SK-N-SH (cell line): ENCODE data around the gene AP2A2. TPM values are rescaled to one million over a fixed set of nuclear protein-coding genes. Genes with fewer than 3 reads are reported as not detected.
A peak's percentile ranks its signal among the peaks of the same experiment; 100 is the strongest.

Source experiments
- CTCF ChIA-PET: fragments of 300-600, 350-600 bp; formaldehyde crosslinking; extraction: SDS; loops from one replicate; lab custom pipeline; 2021; lab: Yijun Ruan, JAX
- POLR2A ChIA-PET: fragments of 350-600 bp; sonication (Branson Sonifier 250); formaldehyde crosslinking; extraction: SDS; loops from one replicate; lab custom pipeline; 2020; ENCODE audit warnings: antibody characterized with exemption, inconsistent platforms; lab: Yijun Ruan, JAX
- DNase-seq: peaks from one replicate; pipeline ENCODE4 v3.0.0; 2012
- H2AFZ ChIP-seq: fragments of 200-600 bp; sonication (generic); 2 replicates; pipeline ENCODE4 v1.8.1; 2016; ENCODE audit warnings: antibody characterized with exemption, mild to moderate bottlenecking, low read depth
- H3F3A ChIP-seq: fragments of 200-600 bp; sonication (generic); replicated peaks from 2 replicates; pipeline ENCODE3; 2016; ENCODE audit warnings: antibody characterized with exemption, mild to moderate bottlenecking; ENCODE audit not compliant: insufficient read depth
- H3K27ac ChIP-seq, 2 experiments: fragments of 200-500 bp in 1 of 2; fragments of 200-600 bp in 1 of 2; sonication (Bioruptor generic) in 1 of 2; sonication (generic), shearing (Covaris generic) in 1 of 2; 2 replicates each; pipeline versions ENCODE4 v1.5.1 to v1.6.1; 2014 to 2016; ENCODE audit warnings: low read depth in 2 of 2, inconsistent platforms in 1 of 2, low read length in 1 of 2, mild to moderate bottlenecking in 1 of 2, mixed read lengths in 1 of 2
- H3K27me3 ChIP-seq: fragments of 200-600 bp; sonication (generic), shearing (Covaris generic); 2 replicates; pipeline ENCODE4 v1.6.1; 2016; ENCODE audit warnings: mixed run types; ENCODE audit not compliant: insufficient read depth
- H3K36me3 ChIP-seq, 2 experiments: fragments of 200-500 bp in 1 of 2; fragments of 200-600 bp in 1 of 2; sonication (Bioruptor generic) in 1 of 2; sonication (generic) in 1 of 2; replicated peaks in 1 of 2; 2 replicates each; pipeline versions ENCODE3 to v1.5.1; 2014 to 2016; ENCODE audit warnings: low read length in 1 of 2, mild to moderate bottlenecking in 1 of 2; ENCODE audit not compliant: insufficient read depth in 2 of 2, control insufficient read depth in 1 of 2
- H3K4me1 ChIP-seq, 2 experiments: fragments of 200-500 bp in 1 of 2; fragments of 200-600 bp in 1 of 2; sonication (Bioruptor generic) in 1 of 2; sonication (generic), shearing (Covaris generic) in 1 of 2; 2 replicates each; pipeline versions ENCODE4 v1.5.1 to v1.6.1; 2014 to 2016; ENCODE audit warnings: low read depth in 1 of 2, low read length in 1 of 2, mixed run types in 1 of 2; ENCODE audit not compliant: insufficient read depth in 2 of 2, control insufficient read depth in 1 of 2
- H3K4me2 ChIP-seq: fragments of 200-600 bp; sonication (generic), shearing (Covaris generic); 2 replicates; pipeline ENCODE4 v1.6.1; 2017; ENCODE audit warnings: mixed run types
- H3K4me3 ChIP-seq, 2 experiments: fragments of 200-500 bp in 1 of 2; fragments of 200-600 bp in 1 of 2; sonication (Bioruptor generic) in 1 of 2; sonication (generic), shearing (Covaris generic) in 1 of 2; 2 replicates each; pipeline versions ENCODE4 v1.5.1 to v1.8.1; 2014 to 2016; ENCODE audit warnings: low read depth in 2 of 2, inconsistent platforms in 1 of 2, low read length in 1 of 2, mild to moderate bottlenecking in 1 of 2, mixed read lengths in 1 of 2, moderate library complexity in 1 of 2
- H3K79me2 ChIP-seq: fragments of 200-600 bp; sonication (generic); 2 replicates; pipeline ENCODE4 v1.8.1; 2017; ENCODE audit warnings: mild to moderate bottlenecking; ENCODE audit not compliant: insufficient read depth
- H3K9ac ChIP-seq: fragments of 200-600 bp; sonication (generic); 2 replicates; pipeline ENCODE4 v1.6.1; 2017; ENCODE audit warnings: mixed run types
- H3K9me2 ChIP-seq: fragments of 200-600 bp; sonication (generic); 2 replicates; pipeline ENCODE4 v1.6.1; 2017; ENCODE audit warnings: mixed run types
- H3K9me3 ChIP-seq: fragments of 200-600 bp; sonication (generic); 2 replicates; pipeline ENCODE4 v1.6.1; 2017; ENCODE audit warnings: mixed run types, mild to moderate bottlenecking, moderate library complexity
- H4K20me1 ChIP-seq: fragments of 200-600 bp; sonication (generic); 2 replicates; pipeline ENCODE4 v1.6.1; 2017; ENCODE audit warnings: mild to moderate bottlenecking, mixed run types; ENCODE audit not compliant: insufficient read depth
- CTCF ChIP-seq: fragments of 200-600 bp; sonication (generic); IDR thresholded peaks from 2 replicates; pipeline ENCODE4 v1.6.1; 2017; ENCODE audit warnings: antibody characterized with exemption, mild to moderate bottlenecking, moderate library complexity
- EP300 ChIP-seq, 2 experiments: IDR thresholded peaks; 2 replicates each; pipeline versions ENCODE4 v1.4.0 to v1.6.1; 2012; ENCODE audit warnings: borderline replicate concordance in 1 of 2, low read depth in 1 of 2, low read length in 1 of 2
- FOSL2 ChIP-seq: IDR thresholded peaks from 2 replicates; pipeline ENCODE4 v1.4.0; 2012; ENCODE audit warnings: low read depth, mild to moderate bottlenecking, moderate library complexity, borderline replicate concordance
- GABPA ChIP-seq: IDR thresholded peaks from 2 replicates; pipeline ENCODE4 v1.4.0; 2012; ENCODE audit warnings: low read depth, mild to moderate bottlenecking
- GATA2 ChIP-seq: sonication (generic); formaldehyde crosslinking; IDR thresholded peaks from 2 replicates; pipeline ENCODE4 v1.5.0; 2020; ENCODE audit warnings: mild to moderate bottlenecking, missing genetic modification reagents
- IRF3 ChIP-seq: fragments of 150-350 bp; IDR thresholded peaks from 2 replicates; pipeline ENCODE4 v1.6.1; 2016; ENCODE audit warnings: mild to moderate bottlenecking, low read depth, low read length
- JUND ChIP-seq: IDR thresholded peaks from 2 replicates; pipeline ENCODE4 v1.4.0; 2012
- NFIC ChIP-seq: IDR thresholded peaks from 2 replicates; pipeline ENCODE4 v1.4.0; 2012; ENCODE audit warnings: borderline replicate concordance
- NRF1 ChIP-seq: IDR thresholded peaks from 2 replicates; pipeline ENCODE4 v1.6.1; 2012; ENCODE audit warnings: low read depth, mild to moderate bottlenecking, low read length
- PBX3 ChIP-seq: IDR thresholded peaks from 2 replicates; pipeline ENCODE4; 2012
- RAD21 ChIP-seq: IDR thresholded peaks from 2 replicates; pipeline ENCODE4 v1.6.1; 2012; ENCODE audit warnings: mild to moderate bottlenecking, low read length
- REST ChIP-seq: IDR thresholded peaks from 2 replicates; pipeline ENCODE4 v1.6.1; 2012; ENCODE audit warnings: mild to moderate bottlenecking, low read depth, low read length, moderate library complexity
- RFX5 ChIP-seq: IDR thresholded peaks from 2 replicates; pipeline ENCODE4 v1.6.1; 2012; ENCODE audit warnings: mild to moderate bottlenecking, improper control_type of control experiment, low read length
- RXRA ChIP-seq: IDR thresholded peaks from 2 replicates; pipeline ENCODE4 v1.4.0; 2012; ENCODE audit warnings: low read depth, mild to moderate bottlenecking, borderline replicate concordance
- TAF1 ChIP-seq: IDR thresholded peaks from 2 replicates; pipeline ENCODE4 v1.6.1; 2012; ENCODE audit warnings: low read depth, mild to moderate bottlenecking, low read length, moderate library complexity, borderline replicate concordance
- TCF12 ChIP-seq: IDR thresholded peaks from 2 replicates; pipeline ENCODE4 v1.4.0; 2012
- USF2 ChIP-seq: fragments of 150-350 bp; IDR thresholded peaks from 2 replicates; pipeline ENCODE4 v1.6.1; 2017; ENCODE audit warnings: antibody characterized with exemption, low read length, low read depth, borderline replicate concordance
- YY1 ChIP-seq: IDR thresholded peaks from 2 replicates; pipeline ENCODE4 v1.4.0; 2012; ENCODE audit warnings: low read depth, mild to moderate bottlenecking
- WGBS: methylation state at CpG from one replicate; pipeline ENCODE4 v1.1.6; 2017; ENCODE audit warnings: low lambda C conversion rate; 5-methylcytosine and 5-hydroxymethylcytosine counted together
- polyA plus RNA-seq, 3 experiments: library from polyadenylated mRNA; depleted of rRNA; stranded (reverse); fragments of >200 nt; gene quantifications; 2 replicates each; pipeline ENCODE4 v1.2.3, GENCODE V29; 2012

Gene AP2A2
- polyA plus RNA-seq, 1 of the 3 experiments (the other 2 are of a cell fraction) = 42.7 TPM

- H2AFZ ChIP-seq = no peak overlapping the region
- no peak overlapping the region for H3K4me2 ChIP-seq
- H3K9me2 ChIP-seq = no peaks in the 10 kb centered on the region
- POLR2A ChIA-PET = no interaction called here
- H3F3A ChIP-seq = no peaks in the 10 kb centered on the region
- H3K9ac ChIP-seq = no peak overlapping the region
- no CpG with 5 or more reads among the region's 9 CpGs for WGBS
- no peaks in the 10 kb centered on the region for H3K79me2 ChIP-seq
- H3K27ac ChIP-seq = no peak overlapping the region
- H4K20me1 ChIP-seq = no peaks in the 10 kb centered on the region
- no peaks in the 10 kb centered on the region for H3K9me3 ChIP-seq
- no peak for DNase-seq
- H3K4me3 ChIP-seq = no peak overlapping the region
- no peak for TF ChIP-seq NFIC
- no peak for TF ChIP-seq GABPA
- TF ChIP-seq JUND = no peak
- no peak for TF ChIP-seq YY1
- no peaks in the 10 kb centered on the region for H3K27me3 ChIP-seq
- CTCF ChIA-PET = interaction anchor here (0.6 to 4.3 kb wide), 5 partner anchors 10 to 193 kb away, joined by 3 to 25 read pairs (median 6); no protein-coding TSS in a partner anchor
- peaks cover 0 to 7% of the 10 kb centered on the region in 2 experiments; a peak in 1 of 4 replicates for H3K4me1 ChIP-seq
- no peaks in the 10 kb centered on the region for H3K36me3 ChIP-seq
Measured at GRCh38 chr11:1041471-1041870, 115.8 kb downstream of the AP2A2 start.

- CTCF ChIA-PET = interaction anchor here (0.6 to 4.3 kb wide), 5 partner anchors 9 to 194 kb away, joined by 3 to 25 read pairs (median 6); no protein-coding TSS in a partner anchor
- TF ChIP-seq TAF1 = no peak
- TF ChIP-seq EP300 (IDR thresholded peaks at IDR 0.05; ENCODE audit: borderline replicate concordance in 1 of 2, low read depth in 1 of 2, low read length in 1 of 2) = no peak
- no peak for TF ChIP-seq JUND
- TF ChIP-seq USF2 = no peak
- TF ChIP-seq TCF12 = no peak
- TF ChIP-seq GATA2 (CRISPR knock-in tag) = no peak
- TF ChIP-seq RAD21 = no peak
- no peak for TF ChIP-seq NRF1
- no peak for TF ChIP-seq REST
- no peak for TF ChIP-seq PBX3
- no peak for TF ChIP-seq RXRA
- no peak for TF ChIP-seq CTCF
- no peak for TF ChIP-seq RFX5
- no peak for TF ChIP-seq FOSL2
- no peak for TF ChIP-seq IRF3
- TF ChIP-seq NFIC = no peak
- Histone ChIP-seq H3K27me3 (no peaks in the 10 kb centered on the region; the same call in 1 of the 2 replicates), H3K4me3 (no peak overlapping the region), H3K27ac (no peak overlapping the region), H3K79me2 (no peaks in the 10 kb centered on the region), H2AFZ (no peak overlapping the region), H4K20me1 (no peaks in the 10 kb centered on the region), H3K4me2 (no peak overlapping the region), H3K36me3 (no peaks in the 10 kb centered on the region), H3K9me3 (no peaks in the 10 kb centered on the region), H3K9ac (no peak overlapping the region), H3K4me1 (peaks cover 0 to 7% of the 10 kb centered on the region in 2 experiments; a peak in 1 of 4 replicates), H3K9me2 (no peaks in the 10 kb centered on the region), H3F3A (no peaks in the 10 kb centered on the region)
- POLR2A ChIA-PET = no interaction called here
- peak; percentile 67 for DNase-seq
- 36% methylated on average over 14 of the region's 18 CpGs for WGBS
Measured at GRCh38 chr11:1041936-1042608, 116.4 kb downstream of the AP2A2 start.
